ENCODE data around the gene THAP10. TPM values are rescaled to one million over a fixed set of nuclear protein-coding genes. Genes with fewer than 3 reads are reported as not detected.
"Not testable (repeated sequence)": the region's sequence is repeated elsewhere in the genome, so short reads cannot be mapped to it uniquely, and the experiment has no call there.

Gene THAP10
- total RNA-seq, 1 donor from 2014 or later: 1.5 TPM

DNA sequence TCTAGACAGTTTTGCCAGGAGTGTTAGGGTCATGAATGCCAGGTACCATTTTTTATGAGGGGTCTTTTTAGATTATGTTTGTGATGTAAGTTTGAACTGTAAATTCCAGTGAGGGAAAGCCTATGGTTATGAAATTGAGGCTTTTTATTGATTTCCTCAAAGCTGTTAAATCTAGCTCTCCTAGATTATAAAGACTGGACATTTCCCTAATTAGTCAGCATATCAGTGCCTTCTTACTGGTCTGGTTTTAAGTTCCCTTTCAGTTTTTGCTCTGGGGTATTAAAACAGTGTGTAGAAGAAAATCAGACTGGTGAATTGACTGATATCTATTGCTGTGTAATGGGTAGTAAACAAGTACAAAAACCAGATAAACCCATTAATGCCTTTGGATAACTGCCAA, 39.6 kb upstream of the THAP10 start:
- Histone ChIP-seq H3K27ac (no peak overlapping the region), H3K27me3 (no peaks in the 10 kb centered on the region), H3K36me3 (no peaks in the 10 kb centered on the region), H3K4me1 (no peaks in the 10 kb centered on the region), H3K9me3 (no peaks in the 10 kb centered on the region), H3K4me3 (no peak overlapping the region)
- intact Hi-C loops (cut with DNase I): no loop called here
- no peak for ATAC-seq
- DNase-seq: no peak
- TF ChIP-seq, protein P1, sequence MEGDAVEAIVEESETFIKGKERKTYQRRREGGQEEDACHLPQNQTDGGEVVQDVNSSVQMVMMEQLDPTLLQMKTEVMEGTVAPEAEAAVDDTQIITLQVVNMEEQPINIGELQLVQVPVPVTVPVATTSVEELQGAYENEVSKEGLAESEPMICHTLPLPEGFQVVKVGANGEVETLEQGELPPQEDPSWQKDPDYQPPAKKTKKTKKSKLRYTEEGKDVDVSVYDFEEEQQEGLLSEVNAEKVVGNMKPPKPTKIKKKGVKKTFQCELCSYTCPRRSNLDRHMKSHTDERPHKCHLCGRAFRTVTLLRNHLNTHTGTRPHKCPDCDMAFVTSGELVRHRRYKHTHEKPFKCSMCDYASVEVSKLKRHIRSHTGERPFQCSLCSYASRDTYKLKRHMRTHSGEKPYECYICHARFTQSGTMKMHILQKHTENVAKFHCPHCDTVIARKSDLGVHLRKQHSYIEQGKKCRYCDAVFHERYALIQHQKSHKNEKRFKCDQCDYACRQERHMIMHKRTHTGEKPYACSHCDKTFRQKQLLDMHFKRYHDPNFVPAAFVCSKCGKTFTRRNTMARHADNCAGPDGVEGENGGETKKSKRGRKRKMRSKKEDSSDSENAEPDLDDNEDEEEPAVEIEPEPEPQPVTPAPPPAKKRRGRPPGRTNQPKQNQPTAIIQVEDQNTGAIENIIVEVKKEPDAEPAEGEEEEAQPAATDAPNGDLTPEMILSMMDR (IDR thresholded peaks at IDR 0.05): no peak

DNA sequence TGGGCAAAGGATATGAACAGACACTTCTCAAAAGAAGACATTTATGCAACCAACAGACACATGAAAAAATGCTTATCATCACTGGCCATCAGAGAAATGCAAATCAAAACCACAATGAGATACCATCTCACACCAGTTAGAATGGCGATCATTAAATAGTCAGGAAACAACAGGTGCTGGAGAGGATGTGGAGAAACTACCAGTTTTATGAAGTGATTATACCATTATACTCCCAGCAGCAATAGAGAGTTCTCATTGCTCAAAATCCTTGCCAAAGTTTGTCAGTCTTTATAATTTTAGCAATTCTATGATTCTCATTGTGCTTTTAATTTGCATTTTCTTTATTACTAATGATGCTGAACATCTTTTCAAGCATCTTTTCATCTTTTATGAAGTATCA, 34.7 kb upstream of the THAP10 start:
- ATAC-seq; intact Hi-C loops (cut with DNase I); H3K9me3 ChIP-seq; H3K4me1 ChIP-seq; H3K4me3 ChIP-seq; H3K27me3 ChIP-seq; H3K27ac ChIP-seq; DNase-seq; H3K36me3 ChIP-seq: not testable (repeated sequence)

GRCh38 chr15:70923311-70924080, 31.3 kb upstream of the THAP10 start:
- ATAC-seq (no peak), DNase-seq (no peak)
- H3K4me1 ChIP-seq: no peaks in the 10 kb centered on the region
- no peak overlapping the region for H3K27ac ChIP-seq
- intact Hi-C loops (cut with DNase I): no loop called here
- TF ChIP-seq, protein P1 (IDR thresholded peaks at IDR 0.05): no peak
- no peak overlapping the region for H3K4me3 ChIP-seq
- no peaks in the 10 kb centered on the region for H3K27me3 ChIP-seq
- no peaks in the 10 kb centered on the region for H3K36me3 ChIP-seq
- H3K9me3 ChIP-seq: no peaks in the 10 kb centered on the region

GRCh38 chr15:70922119-70922518, 29.9 kb upstream of the THAP10 start:
- TF ChIP-seq, protein P1 (IDR thresholded peaks at IDR 0.05): no peak
- no peaks in the 10 kb centered on the region for H3K36me3 ChIP-seq
- DNase-seq (no peak), ATAC-seq (no peak)
- no peak overlapping the region for H3K4me3 ChIP-seq
- H3K27me3 ChIP-seq: no peaks in the 10 kb centered on the region
- H3K27ac ChIP-seq: no peak overlapping the region
- H3K4me1 ChIP-seq: no peaks in the 10 kb centered on the region
- H3K9me3 ChIP-seq: no peaks in the 10 kb centered on the region
- intact Hi-C loops (cut with DNase I): no loop called here

DNA sequence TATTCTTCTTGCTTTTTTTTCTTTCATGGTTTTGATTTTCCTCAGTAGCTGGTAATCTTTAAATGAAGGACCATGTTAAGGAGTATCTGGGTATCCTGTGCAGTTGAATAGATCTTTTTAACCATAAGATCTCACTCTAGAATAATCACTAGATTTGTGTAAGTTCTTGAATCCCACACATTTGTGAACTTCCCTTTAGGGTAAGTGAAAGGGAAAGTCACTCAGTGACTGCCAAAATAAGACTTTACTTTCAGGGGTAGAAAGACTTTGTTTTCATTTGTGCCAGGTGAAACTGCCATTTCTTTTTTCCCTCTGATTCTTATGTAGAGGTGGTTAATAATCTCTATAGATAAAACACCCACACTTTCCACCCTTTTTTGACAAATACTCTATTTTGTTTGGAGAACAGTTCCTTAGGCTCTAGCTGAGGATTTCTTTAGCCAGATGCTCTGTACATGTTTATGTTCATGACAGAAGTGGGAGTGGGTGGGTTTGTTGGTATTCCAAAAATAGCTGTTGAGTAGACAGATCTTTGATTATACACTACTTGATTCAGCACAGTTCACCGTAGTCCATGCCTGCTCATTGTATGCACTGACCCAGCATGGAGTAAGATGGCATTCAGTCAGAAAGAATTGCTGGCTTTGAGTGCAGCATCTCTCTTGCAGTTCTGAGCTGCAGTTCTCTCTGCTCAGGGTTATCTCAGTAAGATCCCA, 28.9 kb upstream of the THAP10 start:
- no peak overlapping the region for H3K4me3 ChIP-seq
- H3K9me3 ChIP-seq: no peaks in the 10 kb centered on the region
- ATAC-seq (no peak), DNase-seq (no peak)
- H3K4me1 ChIP-seq: no peaks in the 10 kb centered on the region
- H3K27me3 ChIP-seq: no peaks in the 10 kb centered on the region
- intact Hi-C loops (cut with DNase I): no loop called here
- no peaks in the 10 kb centered on the region for H3K36me3 ChIP-seq
- no peak overlapping the region for H3K27ac ChIP-seq
- TF ChIP-seq, protein P1 (IDR thresholded peaks at IDR 0.05): no peak

DNA sequence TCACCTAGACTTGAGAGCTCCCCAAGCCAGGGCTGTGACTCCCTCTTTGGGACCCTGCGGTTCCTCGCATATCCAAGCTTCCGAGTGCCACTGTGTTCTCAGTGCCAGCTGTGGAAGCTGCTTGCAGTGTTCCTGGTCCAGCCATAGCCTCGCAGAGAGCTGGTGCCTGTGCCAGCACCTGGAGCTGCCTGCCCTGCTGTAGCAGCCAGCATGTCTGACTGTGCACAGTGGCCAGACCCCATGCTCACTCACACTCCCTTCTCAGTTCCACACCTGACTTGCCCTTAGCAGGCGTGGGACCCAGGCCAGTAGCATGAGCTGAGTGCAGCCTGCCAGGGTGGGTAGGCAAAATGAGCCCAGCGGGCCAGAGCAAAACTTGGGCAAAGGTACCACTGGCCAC, 25.7 kb upstream of the THAP10 start:
- Histone ChIP-seq H3K9me3 (no peaks in the 10 kb centered on the region), H3K27me3 (no peaks in the 10 kb centered on the region), H3K36me3 (no peaks in the 10 kb centered on the region), H3K4me1 (no peaks in the 10 kb centered on the region), H3K4me3 (no peak overlapping the region), H3K27ac (no peak overlapping the region)
- TF ChIP-seq, protein P1 (IDR thresholded peaks at IDR 0.05): no peak
- intact Hi-C loops (cut with DNase I): no loop called here
- no peak for ATAC-seq
- DNase-seq: no peak

All from upper lobe of right lung (tissue), 1 donor.